Uterus (tissue), 4 donors: ENCODE results near the gene NR2C2. TPM values are rescaled to one million over a fixed set of nuclear protein-coding genes. Genes with fewer than 3 reads are reported as not detected.

Source experiments
- DNase-seq, 2 donors: peaks; one replicate each; pipeline ENCODE4 v3.0.0-alpha.2; 2019 to 2020
- H3K27ac ChIP-seq, 2 donors: fragments of 200-600 bp; sonication (generic); 1 replicate in 1 of 2; 2 replicates in 1 of 2; pipeline ENCODE4 v1.5.1; 2016 to 2018
- H3K27me3 ChIP-seq, 2 donors: fragments of 200-600 bp; sonication (generic); one replicate each; pipeline ENCODE4 v1.5.1; 2018 to 2019; ENCODE audit warnings: control low read depth in 1 of 2
- H3K36me3 ChIP-seq, 2 donors: fragments of 200-600 bp; sonication (generic); one replicate each; pipeline ENCODE4 v1.5.1; 2019; ENCODE audit warnings: control low read depth in 1 of 2
- H3K4me1 ChIP-seq, 2 donors: fragments of 200-600 bp; sonication (generic); one replicate each; pipeline ENCODE4 v1.5.1; 2018 to 2019; ENCODE audit warnings: control low read depth in 1 of 2
- H3K4me3 ChIP-seq, 2 donors: fragments of 200-600 bp; sonication (generic); 1 replicate in 1 of 2; 2 replicates in 1 of 2; pipeline ENCODE4 v1.5.1; 2018 to 2019; ENCODE audit warnings: mild to moderate bottlenecking in 1 of 2
- H3K9me3 ChIP-seq, 2 donors: fragments of 200-600 bp; sonication (generic); one replicate each; pipeline ENCODE4 v1.5.1; 2019; ENCODE audit warnings: control low read depth in 1 of 2
- POLR2A ChIP-seq, 2 donors: fragments of 450-650 bp; IDR thresholded peaks; one replicate each; pipeline ENCODE4 v1.6.1; 2016; ENCODE audit warnings: antibody characterized with exemption in 2 of 2, mild to moderate bottlenecking in 1 of 2, moderate library complexity in 1 of 2
- intact Hi-C: fragments of 100-400 bp; cut with DNase I; formaldehyde crosslinking; loops from one replicate; pipeline ENCODE4 v1.15.1; 2023; ENCODE audit warnings: low total_unique reads
- total RNA-seq, 4 donors: library from RNA; depleted of rRNA in 3 of 4; stranded (reverse); fragments of >200 nt in 3 of 4; gene quantifications; one replicate each; pipeline versions ENCODE4 v1.1.0 to v1.2.4, GENCODE V29; 2014 to 2023
- TF ChIP-seq, protein P1 (sequence below), 4 experiments: fragments of 200-600 bp in 2 of 4; fragments of 450-650 bp in 2 of 4; sonication (generic) in 2 of 4; IDR thresholded peaks; one replicate each; pipeline ENCODE4 v1.5.1; 2016 to 2019; ENCODE audit warnings: antibody characterized with exemption in 4 of 4, mild to moderate bottlenecking in 2 of 4, moderate library complexity in 1 of 4
- donor health status: DM: yes; HTN: yes; CAD: no.

The NR2C2 gene
- total RNA-seq, 4 donors from 2014 or later: 29.7 to 78.3 (median 61.0) TPM

DNA sequence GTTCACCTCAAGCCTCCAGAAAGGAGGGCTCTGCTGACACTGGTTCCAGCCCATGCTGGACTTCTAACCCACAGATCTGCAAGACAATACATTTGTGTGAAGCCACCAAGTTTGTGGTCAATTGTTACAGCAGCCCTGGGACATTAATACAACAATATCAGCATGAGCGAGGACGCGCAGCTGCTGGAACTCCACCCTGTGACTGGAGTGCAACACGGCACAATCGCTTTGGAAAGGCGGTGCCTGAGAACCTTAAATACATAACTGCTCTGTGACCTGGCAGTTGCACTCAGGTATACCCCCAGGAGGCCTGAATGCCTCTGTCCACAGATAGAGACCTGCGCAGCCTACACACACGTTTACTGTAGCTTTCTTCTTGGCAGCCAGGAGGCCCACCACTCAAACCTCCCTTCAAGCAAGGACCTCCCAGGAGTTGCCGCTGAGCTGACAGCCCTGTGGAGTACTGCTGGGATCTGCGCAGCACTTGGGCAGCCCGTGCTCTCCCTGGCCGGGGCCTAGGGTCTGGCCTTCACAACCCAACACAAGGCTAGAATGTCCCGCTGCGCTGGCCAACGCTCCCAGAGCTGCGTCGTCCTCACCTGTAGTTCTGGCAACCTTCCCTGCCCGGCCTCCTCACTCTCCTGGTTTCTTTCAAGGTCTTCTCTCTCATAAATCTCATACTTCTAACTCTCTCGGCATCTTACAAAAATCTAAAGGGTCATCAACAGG lies 109.5 kb downstream of the NR2C2 start:
- no peaks in the 10 kb centered on the region for H3K4me1 ChIP-seq
- TF ChIP-seq POLR2A (IDR thresholded peaks at IDR 0.05): no peak
- TF ChIP-seq, protein P1, sequence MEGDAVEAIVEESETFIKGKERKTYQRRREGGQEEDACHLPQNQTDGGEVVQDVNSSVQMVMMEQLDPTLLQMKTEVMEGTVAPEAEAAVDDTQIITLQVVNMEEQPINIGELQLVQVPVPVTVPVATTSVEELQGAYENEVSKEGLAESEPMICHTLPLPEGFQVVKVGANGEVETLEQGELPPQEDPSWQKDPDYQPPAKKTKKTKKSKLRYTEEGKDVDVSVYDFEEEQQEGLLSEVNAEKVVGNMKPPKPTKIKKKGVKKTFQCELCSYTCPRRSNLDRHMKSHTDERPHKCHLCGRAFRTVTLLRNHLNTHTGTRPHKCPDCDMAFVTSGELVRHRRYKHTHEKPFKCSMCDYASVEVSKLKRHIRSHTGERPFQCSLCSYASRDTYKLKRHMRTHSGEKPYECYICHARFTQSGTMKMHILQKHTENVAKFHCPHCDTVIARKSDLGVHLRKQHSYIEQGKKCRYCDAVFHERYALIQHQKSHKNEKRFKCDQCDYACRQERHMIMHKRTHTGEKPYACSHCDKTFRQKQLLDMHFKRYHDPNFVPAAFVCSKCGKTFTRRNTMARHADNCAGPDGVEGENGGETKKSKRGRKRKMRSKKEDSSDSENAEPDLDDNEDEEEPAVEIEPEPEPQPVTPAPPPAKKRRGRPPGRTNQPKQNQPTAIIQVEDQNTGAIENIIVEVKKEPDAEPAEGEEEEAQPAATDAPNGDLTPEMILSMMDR (IDR thresholded peaks at IDR 0.05): no peak
- H3K4me3 ChIP-seq: no peak overlapping the region
- H3K27ac ChIP-seq: no peak overlapping the region
- intact Hi-C loops: no loop called here
- H3K27me3 ChIP-seq: no peaks in the 10 kb centered on the region
- no peaks in the 10 kb centered on the region for H3K36me3 ChIP-seq
- DNase-seq: no peak
- no peaks in the 10 kb centered on the region for H3K9me3 ChIP-seq

DNA sequence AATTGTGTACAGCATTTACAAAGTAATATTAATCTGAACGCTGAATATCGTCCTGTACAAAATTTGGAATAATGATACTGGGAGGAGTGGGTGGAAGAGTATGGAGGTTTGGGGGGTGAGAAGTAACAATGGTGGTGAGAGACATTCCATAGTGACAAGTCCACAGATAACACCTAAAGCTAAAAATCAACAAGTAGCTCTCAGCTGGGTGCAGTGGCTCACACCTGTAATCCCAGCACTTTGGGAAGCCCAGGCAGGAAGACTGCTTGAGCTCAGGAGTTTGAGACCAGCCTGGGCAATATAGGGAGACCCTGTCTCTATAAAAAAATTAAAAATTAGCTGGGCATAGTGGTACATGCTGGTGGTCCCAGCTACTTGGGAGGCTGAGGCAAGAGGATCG lies 112.6 kb downstream of the NR2C2 start:
- TF ChIP-seq POLR2A (IDR thresholded peaks at IDR 0.05): no peak
- TF ChIP-seq, protein P1 (IDR thresholded peaks at IDR 0.05): no peak
- H3K27me3 ChIP-seq: no peaks in the 10 kb centered on the region
- H3K36me3 ChIP-seq: no peaks in the 10 kb centered on the region
- no peak overlapping the region for H3K27ac ChIP-seq
- intact Hi-C loops: no loop called here
- no peaks in the 10 kb centered on the region for H3K4me1 ChIP-seq
- no peak for DNase-seq
- no peak overlapping the region for H3K4me3 ChIP-seq
- no peaks in the 10 kb centered on the region for H3K9me3 ChIP-seq

- no peak overlapping the region for H3K4me3 ChIP-seq
These were observed 115.9 kb downstream of the NR2C2 start for GRCh38 chr3:15063238-15063637.

GRCh38 chr3:15063656-15064286 lies 116.4 kb downstream of the NR2C2 start:
- Histone ChIP-seq H3K27ac (peak overlapping the region in 1 of 2 donors; percentile 79), H3K9me3 (no peaks in the 10 kb centered on the region), H3K36me3 (no peaks in the 10 kb centered on the region), H3K27me3 (no peaks in the 10 kb centered on the region), H3K4me3 (peak overlapping the region; percentile 54 to 84), H3K4me1 (no peaks in the 10 kb centered on the region)
- intact Hi-C loops: no loop called here
- TF ChIP-seq, protein P1 (IDR thresholded peaks at IDR 0.05): no peak
- no peak for DNase-seq

More at GRCh38 chr3:15063238-15063637, 115.9 kb downstream of the NR2C2 start:
- no peaks in the 10 kb centered on the region for H3K36me3 ChIP-seq
- H3K27me3 ChIP-seq: no peaks in the 10 kb centered on the region
- no peaks in the 10 kb centered on the region for H3K4me1 ChIP-seq
- H3K27ac ChIP-seq: no peak overlapping the region
- TF ChIP-seq POLR2A (IDR thresholded peaks at IDR 0.05): no peak
- TF ChIP-seq, protein P1 (IDR thresholded peaks at IDR 0.05): no peak
- intact Hi-C loops: no loop called here
- DNase-seq: no peak
- H3K9me3 ChIP-seq: no peaks in the 10 kb centered on the region

- no peaks in the 10 kb centered on the region for H3K4me1 ChIP-seq
- TF ChIP-seq, protein P1 (IDR thresholded peaks at IDR 0.05): no peak
- no peak for TF ChIP-seq POLR2A (IDR thresholded peaks at IDR 0.05)
- H3K27me3 ChIP-seq: no peaks in the 10 kb centered on the region
- intact Hi-C loops: no loop called here
- no peak for DNase-seq
- H3K4me3 ChIP-seq: peak overlapping the region; percentile 54 to 84
- peak overlapping the region; percentile 74 to 79 for H3K27ac ChIP-seq
- no peaks in the 10 kb centered on the region for H3K9me3 ChIP-seq
- H3K36me3 ChIP-seq: no peaks in the 10 kb centered on the region
These were observed 117.0 kb downstream of the NR2C2 start for GRCh38 chr3:15064299-15064834.
